Stimulated activated CD4-positive, alpha-beta T cell treated with anti-CD3 and anti-CD28 coated beads, Interleukin-2, amount 100 ng/mL, for 4 hours (primary cell): ENCODE results near the gene GRID2IP.
A peak's percentile ranks its signal among the peaks of the same experiment; 100 is the strongest.
"Not testable (repeated sequence)": the region's sequence is repeated elsewhere in the genome, so short reads cannot be mapped to it uniquely, and the experiment has no call there.

Experiments
- DNase-seq: peaks from one replicate; pipeline ENCODE4 v3.0.0-alpha.2; 2020; ENCODE audit warnings: low read depth

The GRID2IP gene

GRCh38 chr7:6551016-6551511 lies at the start of gene GRID2IP:
GRID2IP (minus strand) TSS chr7:6551461; CDS start chr7:6551436, 25 bp downstream.
- DNase-seq: no peak

DNA sequence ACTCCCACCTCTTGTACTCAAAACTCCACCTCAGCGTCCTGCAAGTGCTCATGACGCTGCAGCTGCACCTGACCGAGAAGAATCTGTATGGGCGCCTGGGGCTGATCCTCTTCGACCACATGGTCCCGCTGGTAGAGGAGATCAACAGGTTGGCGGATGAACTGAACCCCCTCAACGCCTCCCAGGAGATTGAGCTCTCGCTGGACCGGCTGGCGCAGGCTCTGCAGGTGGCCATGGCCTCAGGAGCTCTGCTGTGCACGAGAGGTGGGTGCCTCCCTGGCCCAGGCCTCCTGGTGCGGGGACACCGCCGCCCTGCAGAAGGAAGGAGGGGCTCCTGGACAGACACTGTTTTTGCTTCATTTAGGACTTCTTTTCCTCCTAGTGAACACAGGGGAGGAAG lies 48.8 kb upstream of the GRID2IP start:
- DNase-seq: no peak

DNA sequence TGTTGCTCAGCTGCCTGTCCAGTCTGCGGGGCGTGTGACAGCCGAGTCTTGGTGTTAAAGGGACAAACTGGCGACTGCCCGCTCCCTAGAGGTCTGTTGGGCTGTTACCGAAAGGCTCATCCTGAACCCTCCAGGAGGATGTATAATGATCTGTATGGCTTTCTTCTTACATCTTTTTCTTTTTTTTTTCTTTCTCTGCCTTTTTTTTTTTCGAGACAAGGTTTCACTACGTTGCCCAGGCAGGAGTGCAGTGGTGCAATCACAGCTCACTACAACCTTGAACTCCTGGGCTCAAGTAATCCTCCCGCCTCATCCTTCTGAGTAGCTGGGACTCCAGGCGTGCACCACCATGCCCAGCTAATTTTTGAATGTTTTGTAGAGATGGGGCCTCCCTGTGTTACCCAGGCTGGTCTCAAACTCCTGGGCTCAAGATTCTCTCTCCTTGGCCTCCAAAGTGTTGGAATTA lies 39.4 kb upstream of the GRID2IP start:
- no peak for DNase-seq

GRCh38 chr7:6589829-6590644 lies 38.8 kb upstream of the GRID2IP start, which contains the start of gene INTS15:
INTS15 (plus strand) TSS chr7:6590021; CDS start chr7:6590284, 263 bp downstream.
- DNase-seq: peak; percentile 67

- no peak for DNase-seq
Measured at GRCh38 chr7:6589151-6589828, 38.0 kb upstream of the GRID2IP start.

GRCh38 chr7:6588566-6588965 lies 37.3 kb upstream of the GRID2IP start:
- no peak for DNase-seq

DNA sequence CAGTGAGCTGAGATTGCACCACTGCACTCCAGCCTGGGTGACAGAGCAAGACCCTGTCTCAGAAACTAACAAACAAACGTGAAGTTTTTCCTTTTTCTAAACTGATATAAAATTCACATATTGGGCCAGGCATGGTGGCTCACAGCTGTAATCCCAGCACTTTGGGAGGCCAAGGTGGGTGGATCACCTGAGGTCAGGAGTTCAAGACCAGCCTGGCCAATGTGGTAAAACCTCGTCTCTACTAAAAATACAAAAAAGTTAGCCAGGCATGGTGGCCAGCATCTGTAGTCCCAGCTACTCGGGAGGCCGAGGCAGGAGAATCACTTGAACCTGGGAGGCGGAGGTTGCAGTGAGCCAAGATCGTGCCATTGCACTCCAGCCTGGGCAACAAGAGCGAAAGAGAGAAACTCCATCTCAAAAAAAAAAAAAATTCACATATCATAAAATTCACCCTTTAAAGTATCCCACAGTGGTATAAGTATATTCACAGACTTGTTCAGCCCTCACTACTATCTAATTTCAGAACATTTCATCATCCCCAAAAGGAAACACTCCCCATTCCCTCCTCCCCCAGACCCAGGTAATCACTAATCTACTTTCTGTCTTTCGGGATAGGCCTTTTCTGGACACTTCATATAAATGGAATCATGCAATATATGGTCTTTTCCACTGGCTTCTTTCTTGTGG lies 34.6 kb upstream of the GRID2IP start:
- not testable (repeated sequence) for DNase-seq

GRCh38 chr7:6579446-6579845 lies 28.2 kb upstream of the GRID2IP start:
- DNase-seq: no peak

- DNase-seq: no peak
Measured at GRCh38 chr7:6578114-6579084, 27.1 kb upstream of the GRID2IP start.

- DNase-seq: peak; percentile 82
Measured at GRCh38 chr7:6577369-6578113, 26.3 kb upstream of the GRID2IP start, which contains the start of gene ZDHHC4. ZDHHC4 (plus strand) TSS chr7:6577454; CDS start chr7:6580562, 3,108 bp downstream.

GRCh38 chr7:6576867-6577368 lies 25.7 kb upstream of the GRID2IP start:
- DNase-seq: not testable (repeated sequence)

DNA sequence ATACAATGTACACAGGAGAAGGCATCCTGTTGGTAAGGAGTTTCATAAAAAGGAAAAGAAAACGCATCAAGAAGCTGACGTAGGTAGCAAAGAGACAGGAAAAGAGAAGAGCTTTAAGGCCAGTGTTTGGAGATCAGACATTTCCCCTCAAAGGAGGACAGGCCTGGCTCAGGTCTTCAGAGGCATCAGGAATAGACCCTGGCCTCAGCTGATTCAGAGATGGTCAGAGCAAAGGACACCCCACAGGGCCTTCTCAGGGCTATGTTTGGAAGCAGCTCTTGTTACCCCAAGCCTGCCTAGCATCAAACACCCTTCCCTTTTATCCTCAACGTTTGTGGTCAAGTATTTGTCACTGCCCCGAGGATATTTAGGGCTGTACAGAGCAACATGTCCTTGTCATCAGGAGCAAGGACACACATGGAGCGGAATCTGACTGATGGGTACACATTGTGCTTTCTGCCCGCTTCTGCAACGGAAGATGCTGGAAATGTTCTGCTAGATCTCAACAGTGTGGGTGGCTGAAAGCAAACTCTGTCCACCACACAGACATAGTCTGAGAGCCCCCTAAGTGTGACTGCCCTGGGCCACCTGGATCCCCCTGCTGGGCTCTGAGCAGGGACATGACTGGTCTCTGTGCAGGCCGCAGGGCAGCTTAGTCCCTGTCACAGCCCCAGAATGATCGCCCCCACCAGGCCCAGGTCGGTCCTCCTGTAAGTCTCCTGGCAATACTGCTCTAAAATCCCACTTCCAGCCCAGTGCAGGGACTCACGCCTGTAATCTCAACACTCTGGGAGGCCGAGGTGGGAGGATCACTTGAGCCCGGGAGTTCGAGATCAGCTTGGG lies 25.0 kb upstream of the GRID2IP start:
- no peak for DNase-seq

DNA sequence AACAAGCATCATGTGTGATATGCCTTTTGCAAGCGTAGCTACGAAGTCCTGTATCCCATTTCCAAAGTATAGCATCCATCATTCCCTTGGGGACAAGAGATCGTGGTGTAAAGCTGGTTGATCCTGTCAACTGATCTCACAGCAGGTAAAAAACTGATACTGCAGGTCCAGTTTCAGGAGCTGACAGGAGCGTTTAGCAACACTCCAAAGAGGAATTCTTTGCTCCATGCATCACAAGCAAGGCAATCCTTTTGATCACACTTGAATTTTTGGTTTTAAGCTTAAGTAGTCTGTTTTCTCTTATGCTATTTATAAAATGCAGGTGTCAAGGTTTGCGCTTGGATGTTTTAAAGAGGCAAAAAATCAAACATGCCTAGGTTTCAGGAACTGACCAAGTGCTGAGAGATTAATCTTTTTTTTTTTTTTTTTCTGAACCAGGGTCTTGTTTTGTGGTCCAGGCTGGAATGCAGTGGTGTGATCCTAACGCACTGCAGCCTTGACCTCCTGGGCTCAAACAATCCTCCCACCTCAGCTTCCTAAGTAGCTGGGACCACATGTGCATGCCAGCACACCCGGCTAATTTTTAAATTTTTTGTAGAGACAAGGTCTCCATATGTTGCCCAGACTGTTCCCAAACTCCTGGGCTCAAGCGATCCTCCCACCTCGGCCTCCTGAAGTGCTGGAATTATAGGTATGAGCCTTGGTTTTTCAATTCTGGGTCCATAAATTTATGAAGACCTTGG lies 24.2 kb upstream of the GRID2IP start:
- DNase-seq: no peak

- DNase-seq: no peak
Measured at GRCh38 chr7:6571160-6571779, 20.0 kb upstream of the GRID2IP start.

- DNase-seq: no peak
Measured at GRCh38 chr7:6567886-6568285, 16.6 kb upstream of the GRID2IP start.

GRCh38 chr7:6565655-6566054 lies 14.4 kb upstream of the GRID2IP start:
- no peak for DNase-seq

DNA sequence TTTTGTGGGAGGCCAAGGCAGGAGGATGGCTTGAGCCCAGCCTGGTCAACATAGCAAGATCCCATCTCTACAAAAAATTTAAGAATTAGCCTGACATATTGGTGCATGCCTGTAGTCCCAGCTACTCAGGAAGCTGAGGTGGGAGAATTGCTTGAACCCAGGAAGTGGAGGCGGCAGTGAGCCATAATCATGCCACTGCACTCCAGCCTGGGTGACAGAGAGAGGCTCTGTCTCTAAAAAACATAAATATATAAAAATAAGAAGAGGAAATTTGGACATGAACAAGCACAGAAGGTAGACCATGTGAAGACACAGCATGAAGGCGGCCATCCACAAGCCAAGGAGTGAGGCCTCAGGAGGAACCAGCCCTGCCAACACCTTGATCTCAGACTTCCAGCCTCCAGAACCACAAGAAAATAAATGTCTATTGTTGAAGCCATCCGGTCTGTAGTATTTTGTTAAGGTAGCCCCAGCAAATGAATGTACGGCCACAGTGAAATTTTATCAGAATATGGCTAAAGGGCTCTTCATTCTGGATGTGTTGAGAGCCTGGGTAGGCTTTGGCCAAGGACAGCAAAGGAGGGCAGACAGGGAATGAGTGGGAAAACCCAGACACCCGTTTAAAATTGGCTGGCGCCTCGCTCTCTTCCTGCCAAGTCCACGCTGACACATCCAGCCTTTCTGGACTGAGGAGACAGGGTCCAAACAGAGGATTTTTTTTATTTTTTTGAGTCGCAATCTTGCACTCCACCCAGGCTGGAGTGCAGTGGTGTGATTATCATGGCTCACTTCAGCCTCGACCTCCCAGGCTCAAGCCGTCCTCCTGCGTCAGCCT lies 12.9 kb upstream of the GRID2IP start:
- no peak for DNase-seq
